Inferior parietal cortex (tissue), 1 donor: ENCODE measurements around the gene RNF151.
"Not testable (repeated sequence)": the region's sequence is repeated elsewhere in the genome, so short reads cannot be mapped to it uniquely, and the experiment has no call there.

Experiments used
- DNase-seq: peaks from one replicate; pipeline ENCODE4 v3.0.0-alpha.2; 2016; ENCODE audit errors: extremely low spot score

RNF151 gene

GRCh38 chr16:1959269-1960039, 7.2 kb upstream of the RNF151 start, which contains the start of gene NDUFB10:
Gene NDUFB10 (plus strand): TSS chr16:1959538. CDS start chr16:1959625, 87 bp downstream.
- DNase-seq = peak; percentile 91

GRCh38 chr16:1960665-1961630, 5.7 kb upstream of the RNF151 start:
- DNase-seq = no peak

GRCh38 chr16:1961651-1962067, 5.0 kb upstream of the RNF151 start:
- DNase-seq = no peak

- not testable (repeated sequence) for DNase-seq
These were observed 4.2 kb upstream of the RNF151 start for GRCh38 chr16:1962161-1963153.

- DNase-seq = no peak
These were observed 2.7 kb upstream of the RNF151 start for GRCh38 chr16:1963806-1964505.

- peak; percentile 98 for DNase-seq
These were observed 1.9 kb upstream of the RNF151 start, which contains the start of gene RPS2 for GRCh38 chr16:1964506-1965395. Gene RPS2 (minus strand): TSS chr16:1964826. CDS start chr16:1964625, 201 bp downstream.

GRCh38 chr16:1965396-1966001, 1.2 kb upstream of the RNF151 start:
- DNase-seq = no peak

GRCh38 chr16:1968146-1968953, 1.7 kb downstream of the RNF151 start:
- DNase-seq = no peak

- DNase-seq = peak; percentile 96
These were observed 5.3 kb downstream of the RNF151 start, which contains the start of gene TBL3 for GRCh38 chr16:1971796-1972489. Gene TBL3 (plus strand): TSS chr16:1972053. CDS start chr16:1972165, 112 bp downstream.

GRCh38 chr16:1972490-1972877, 5.8 kb downstream of the RNF151 start:
- no peak for DNase-seq

- DNase-seq = no peak
These were observed 7.0 kb downstream of the RNF151 start for GRCh38 chr16:1973461-1974156.

GRCh38 chr16:1974157-1975070, 7.8 kb downstream of the RNF151 start:
- no peak for DNase-seq

GRCh38 chr16:1975432-1976215, 9.0 kb downstream of the RNF151 start:
- no peak for DNase-seq

GRCh38 chr16:1976216-1976520, 9.5 kb downstream of the RNF151 start:
- no peak for DNase-seq
